Prostate gland (tissue), 2 donors: ENCODE measurements around the gene TSR1.

Source experiments
- CTCF ChIP-seq, 4 experiments: fragments of 200-600 bp in 2 of 4; fragments of 450-650 bp in 2 of 4; sonication (generic) in 2 of 4; IDR thresholded peaks; 1 replicate in 3 of 4; 2 replicates in 1 of 4; pipeline ENCODE4 v1.5.1; 2016 to 2019; ENCODE audit warnings: antibody characterized with exemption in 4 of 4, mild to moderate bottlenecking in 2 of 4, moderate library complexity in 2 of 4
- POLR2A ChIP-seq: fragments of 450-650 bp; IDR thresholded peaks from one replicate; pipeline ENCODE4 v1.6.1; 2016; ENCODE audit warnings: antibody characterized with exemption, mild to moderate bottlenecking
- POLR2AphosphoS5 ChIP-seq: sonication (generic); formaldehyde crosslinking; IDR thresholded peaks from one replicate; pipeline ENCODE4 v1.6.1; 2017; ENCODE audit warnings: antibody characterized with exemption

- TF ChIP-seq CTCF (IDR thresholded peaks at IDR 0.05) (no peak), POLR2A (no peak), POLR2AphosphoS5 (no peak)
These were observed 37.1 kb downstream of the TSR1 start for GRCh38 chr17:2299136-2299535.
